HUES48 (cell line): ENCODE data around the gene GJD3.

ENCODE experiments used
- H3K27ac ChIP-seq: one replicate; pipeline ENCODE4 v1.7.0; 2013; ENCODE audit warnings: low read depth, low read length, inconsistent platforms
- H3K27me3 ChIP-seq: 2 replicates; pipeline ENCODE4 v1.6.1; 2013; ENCODE audit warnings: mild to moderate bottlenecking, low read length; ENCODE audit not compliant: control insufficient read depth, insufficient read depth
- H3K36me3 ChIP-seq: 2 replicates; pipeline ENCODE4 v1.6.1; 2013; ENCODE audit warnings: low read length; ENCODE audit not compliant: control insufficient read depth, insufficient read depth
- H3K4me1 ChIP-seq: 2 replicates; pipeline ENCODE4 v1.6.1; 2013; ENCODE audit warnings: mild to moderate bottlenecking, low read length; ENCODE audit not compliant: control insufficient read depth, insufficient read depth
- H3K4me3 ChIP-seq: 2 replicates; pipeline ENCODE4 v1.5.1; 2013; ENCODE audit warnings: mild to moderate bottlenecking, low read depth, low read length
- H3K9ac ChIP-seq: 2 replicates; pipeline ENCODE4 v1.6.1; 2013; ENCODE audit warnings: mild to moderate bottlenecking, low read depth, low read length, moderate library complexity
- H3K9me3 ChIP-seq: 2 replicates; pipeline ENCODE4 v1.6.1; 2013; ENCODE audit warnings: low read length; ENCODE audit not compliant: control insufficient read depth, insufficient read depth

Gene GJD3

DNA sequence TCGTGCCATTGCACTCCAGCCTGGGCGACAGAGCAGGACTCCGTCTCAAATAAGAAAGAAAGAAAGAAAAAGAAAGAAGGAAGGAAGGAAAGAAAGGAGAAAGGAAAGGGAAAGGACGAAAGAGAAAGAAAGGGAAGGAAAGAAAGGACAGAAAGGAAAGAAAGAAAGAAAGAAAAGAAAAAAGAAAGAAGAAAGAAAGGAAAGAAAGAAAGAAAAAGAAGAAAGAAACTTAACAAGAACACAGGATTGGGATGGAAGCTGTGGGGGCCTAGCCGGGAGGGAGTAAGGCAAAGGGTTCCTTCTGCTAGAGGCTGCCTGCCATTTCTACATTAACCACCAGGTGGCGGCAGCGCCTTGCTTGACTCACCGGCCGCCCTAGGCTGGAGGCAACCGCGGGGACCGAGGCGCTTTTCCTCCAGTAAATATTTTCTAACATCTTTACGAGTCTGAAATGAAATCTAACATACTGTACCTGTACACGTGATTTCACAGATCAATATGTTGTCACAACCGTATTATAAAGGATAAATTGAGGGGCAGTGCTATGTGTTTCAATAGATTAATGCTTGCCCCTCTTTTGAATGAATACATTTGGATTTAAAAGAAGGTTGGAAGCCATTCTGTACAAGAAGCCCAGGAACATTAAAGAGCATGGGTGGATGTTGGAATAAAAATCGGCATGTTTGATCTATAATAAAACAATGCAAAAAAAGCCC is 6.1 kb downstream of the GJD3 start:
- no peak overlapping the region for H3K4me3 ChIP-seq
- H3K36me3 ChIP-seq = no peaks in the 10 kb centered on the region; the same call in 1 of the 2 replicates
- peaks cover 18% of the 10 kb centered on the region for H3K4me1 ChIP-seq
- no peak overlapping the region for H3K27ac ChIP-seq
- no peak overlapping the region for H3K9ac ChIP-seq
- peaks cover 30% of the 10 kb centered on the region for H3K27me3 ChIP-seq
- no peaks in the 10 kb centered on the region for H3K9me3 ChIP-seq

DNA sequence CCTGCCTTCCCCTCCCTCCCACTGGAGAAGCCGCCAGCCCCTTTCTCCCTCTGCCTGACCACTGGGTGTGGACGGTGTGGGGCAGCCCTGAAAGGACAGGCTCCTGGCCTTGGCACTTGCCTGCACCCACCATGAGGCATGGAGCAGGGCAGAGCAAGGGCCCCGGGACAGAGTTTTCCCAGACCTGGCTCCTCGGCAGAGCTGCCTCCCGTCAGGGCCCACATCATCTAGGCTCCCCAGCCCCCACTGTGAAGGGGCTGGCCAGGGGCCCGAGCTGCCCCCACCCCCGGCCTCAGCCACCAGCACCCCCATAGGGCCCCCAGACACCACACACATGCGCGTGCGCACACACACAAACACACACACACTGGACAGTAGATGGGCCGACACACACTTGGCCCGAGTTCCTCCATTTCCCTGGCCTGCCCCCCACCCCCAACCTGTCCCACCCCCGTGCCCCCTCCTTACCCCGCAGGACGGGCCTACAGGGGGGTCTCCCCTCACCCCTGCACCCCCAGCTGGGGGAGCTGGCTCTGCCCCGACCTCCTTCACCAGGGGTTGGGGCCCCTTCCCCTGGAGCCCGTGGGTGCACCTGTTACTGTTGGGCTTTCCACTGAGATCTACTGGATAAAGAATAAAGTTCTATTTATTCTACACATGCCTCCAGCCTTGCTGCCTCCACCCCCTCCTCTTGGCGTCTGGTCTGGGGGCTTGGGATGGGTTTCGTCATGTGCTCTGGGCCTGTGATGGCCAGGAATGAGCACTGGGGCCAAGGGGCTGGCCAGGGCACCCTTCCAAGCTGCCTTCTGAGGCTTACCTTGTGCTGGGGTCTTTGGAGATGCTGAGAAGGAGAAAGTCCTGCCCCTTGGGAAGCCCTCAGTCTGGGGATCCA is 7.3 kb downstream of the GJD3 start:
- Histone ChIP-seq H3K9ac (no peak overlapping the region), H3K4me1 (peaks cover 17% of the 10 kb centered on the region), H3K36me3 (peaks cover 6% of the 10 kb centered on the region), H3K4me3 (no peak overlapping the region), H3K9me3 (no peaks in the 10 kb centered on the region), H3K27ac (no peak overlapping the region), H3K27me3 (peaks cover 18% of the 10 kb centered on the region)

DNA sequence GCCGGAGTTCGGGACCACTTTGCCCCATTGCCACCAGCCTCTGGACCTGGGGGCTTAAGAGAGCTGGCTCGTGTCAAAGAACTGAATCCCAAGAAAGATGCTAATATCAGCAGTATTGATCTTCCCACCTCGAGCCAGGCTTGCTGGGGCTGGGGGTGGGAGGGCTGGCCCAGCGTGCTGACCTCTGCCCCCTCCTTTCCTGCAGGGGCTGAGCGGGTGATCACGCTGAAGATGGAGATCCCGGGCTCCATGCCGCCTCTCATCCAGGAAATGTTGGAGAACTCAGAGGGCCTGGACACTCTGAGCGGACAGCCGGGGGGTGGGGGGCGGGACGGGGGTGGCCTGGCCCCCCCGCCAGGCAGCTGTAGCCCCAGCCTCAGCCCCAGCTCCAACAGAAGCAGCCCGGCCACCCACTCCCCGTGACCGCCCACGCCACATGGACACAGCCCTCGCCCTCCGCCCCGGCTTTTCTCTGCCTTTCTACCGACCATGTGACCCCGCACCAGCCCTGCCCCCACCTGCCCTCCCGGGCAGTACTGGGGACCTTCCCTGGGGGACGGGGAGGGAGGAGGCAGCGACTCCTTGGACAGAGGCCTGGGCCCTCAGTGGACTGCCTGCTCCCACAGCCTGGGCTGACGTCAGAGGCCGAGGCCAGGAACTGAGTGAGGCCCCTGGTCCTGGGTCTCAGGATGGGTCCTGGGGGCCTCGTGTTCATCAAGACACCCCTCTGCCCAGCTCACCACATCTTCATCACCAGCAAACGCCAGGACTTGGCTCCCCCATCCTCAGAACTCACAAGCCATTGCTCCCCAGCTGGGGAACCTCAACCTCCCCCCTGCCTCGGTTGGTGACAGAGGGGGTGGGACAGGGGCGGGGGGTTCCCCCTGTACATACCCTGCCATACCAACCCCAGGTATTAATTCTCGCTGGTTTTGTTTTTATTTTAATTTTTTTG is 8.5 kb downstream of the GJD3 start:
- Histone ChIP-seq H3K4me1 (peaks cover 13% of the 10 kb centered on the region), H3K9ac (no peak overlapping the region)

DNA sequence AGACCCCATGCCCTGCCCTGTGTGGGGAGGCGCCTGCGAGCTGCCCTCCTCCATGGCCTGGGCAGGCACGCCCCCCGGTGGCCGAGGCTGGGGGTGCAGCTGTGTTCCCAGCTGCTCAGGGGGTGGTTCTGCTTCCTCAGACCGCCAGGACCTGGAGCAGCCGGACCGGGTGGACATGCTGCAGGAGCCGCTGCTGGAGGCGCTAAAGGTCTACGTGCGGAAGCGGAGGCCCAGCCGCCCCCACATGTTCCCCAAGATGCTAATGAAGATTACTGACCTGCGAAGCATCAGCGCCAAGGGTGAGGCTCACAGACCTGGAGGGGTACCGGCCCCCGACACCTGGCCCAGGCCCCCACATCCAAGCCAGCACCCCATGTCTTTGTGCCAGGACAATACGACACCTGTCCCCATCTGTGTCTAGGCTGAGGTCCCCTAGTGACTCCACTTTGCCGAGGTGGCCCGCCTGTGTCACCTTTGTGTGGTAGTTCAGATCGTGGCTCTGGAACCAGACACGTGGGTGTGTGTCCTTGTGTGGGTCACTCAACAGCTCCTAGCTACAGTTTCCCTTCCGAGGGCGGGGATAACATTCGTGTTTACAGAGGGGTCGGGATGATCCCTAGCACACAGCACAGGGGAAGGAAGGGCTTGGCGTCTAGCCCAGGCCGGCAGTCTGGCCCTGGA is 9.3 kb downstream of the GJD3 start:
- Histone ChIP-seq H3K36me3 (peaks cover 12% of the 10 kb centered on the region), H3K9ac (no peak overlapping the region), H3K27ac (no peak overlapping the region), H3K4me1 (peaks cover 19% of the 10 kb centered on the region), H3K9me3 (no peaks in the 10 kb centered on the region), H3K27me3 (no peaks in the 10 kb centered on the region), H3K4me3 (no peak overlapping the region)

More for the DNA sequence above, 8.5 kb downstream of the GJD3 start:
- H3K27me3 ChIP-seq = peaks cover 7% of the 10 kb centered on the region
- H3K27ac ChIP-seq = no peak overlapping the region
- no peaks in the 10 kb centered on the region for H3K9me3 ChIP-seq
- H3K36me3 ChIP-seq = peaks cover 12% of the 10 kb centered on the region
- no peak overlapping the region for H3K4me3 ChIP-seq

DNA sequence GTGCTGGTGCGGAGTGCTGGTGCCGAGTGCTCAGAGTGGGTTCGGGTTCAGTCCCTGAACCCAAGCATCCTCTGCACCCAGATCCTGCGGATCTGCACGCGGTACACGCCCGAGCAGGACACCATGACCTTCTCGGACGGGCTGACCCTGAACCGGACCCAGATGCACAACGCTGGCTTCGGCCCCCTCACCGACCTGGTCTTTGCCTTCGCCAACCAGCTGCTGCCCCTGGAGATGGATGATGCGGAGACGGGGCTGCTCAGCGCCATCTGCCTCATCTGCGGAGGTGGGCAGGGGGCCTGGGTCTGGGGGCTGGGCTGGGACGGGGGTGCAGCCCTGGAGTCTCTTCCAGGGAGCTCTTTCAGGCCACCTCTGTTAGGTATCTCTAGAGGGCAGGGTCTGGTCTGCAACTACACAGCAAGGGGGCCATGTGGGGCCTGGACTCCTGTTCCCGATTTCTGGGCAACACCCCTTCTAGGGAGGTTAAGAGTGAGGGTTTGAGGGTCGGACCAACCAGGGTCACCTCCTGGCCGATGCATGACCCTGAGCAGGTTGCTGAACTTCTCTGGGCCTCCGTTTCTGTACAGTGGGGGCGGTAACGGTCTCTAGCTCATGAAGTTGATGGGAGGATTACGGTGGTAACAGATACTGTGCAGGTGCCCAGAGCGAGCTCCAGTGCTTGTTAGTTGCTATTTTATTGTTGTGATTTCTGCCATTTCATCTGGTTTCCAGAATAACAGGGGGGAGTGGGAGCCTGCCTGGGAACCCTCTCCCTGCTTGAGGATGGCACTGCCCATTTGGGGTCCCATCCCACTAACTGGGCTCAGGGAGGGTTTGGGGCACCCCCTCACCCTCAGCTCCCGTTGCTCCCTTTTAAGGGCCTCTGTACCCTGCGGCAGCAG is 10.1 kb downstream of the GJD3 start:
- Histone ChIP-seq H3K36me3 (peaks cover 19% of the 10 kb centered on the region), H3K27ac (no peak overlapping the region), H3K9ac (no peak overlapping the region), H3K4me3 (no peak overlapping the region), H3K4me1 (peaks cover 24% of the 10 kb centered on the region), H3K9me3 (no peaks in the 10 kb centered on the region), H3K27me3 (peaks cover 6% of the 10 kb centered on the region)

DNA sequence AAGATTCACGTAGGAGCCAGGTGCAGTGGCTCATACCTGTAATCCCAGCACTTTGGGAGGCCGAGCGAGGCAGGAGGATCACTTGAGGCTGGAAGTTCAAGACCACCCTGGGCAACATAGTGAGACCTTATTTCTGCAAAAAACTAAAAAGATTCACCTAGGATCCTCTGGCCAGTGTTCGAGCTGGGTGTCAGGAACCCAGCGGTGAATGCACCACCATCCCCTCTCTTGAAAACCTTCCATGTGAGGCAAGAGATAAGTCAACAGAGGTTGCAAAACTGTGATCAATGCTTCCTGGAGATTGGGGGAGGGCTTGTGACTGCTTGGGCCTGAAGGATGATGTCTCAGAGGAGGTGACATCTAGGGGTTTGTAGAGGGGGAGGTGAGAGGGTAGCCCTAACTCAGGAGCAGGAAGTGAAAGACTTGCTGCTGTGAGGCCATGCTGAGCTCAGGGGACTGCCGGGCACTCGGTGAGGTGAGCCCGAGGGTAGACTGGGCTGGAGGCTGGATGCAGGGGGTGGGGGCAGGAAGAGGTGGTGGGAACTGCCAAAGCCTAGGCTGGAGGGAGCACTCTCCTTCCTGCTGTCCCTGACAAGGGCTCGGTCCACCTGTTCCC is 11.7 kb downstream of the GJD3 start:
- Histone ChIP-seq H3K4me3 (no peak overlapping the region), H3K36me3 (peaks cover 22% of the 10 kb centered on the region), H3K9ac (no peak overlapping the region), H3K9me3 (no peaks in the 10 kb centered on the region), H3K4me1 (peaks cover 29% of the 10 kb centered on the region), H3K27me3 (peaks cover 21% of the 10 kb centered on the region), H3K27ac (no peak overlapping the region)

DNA sequence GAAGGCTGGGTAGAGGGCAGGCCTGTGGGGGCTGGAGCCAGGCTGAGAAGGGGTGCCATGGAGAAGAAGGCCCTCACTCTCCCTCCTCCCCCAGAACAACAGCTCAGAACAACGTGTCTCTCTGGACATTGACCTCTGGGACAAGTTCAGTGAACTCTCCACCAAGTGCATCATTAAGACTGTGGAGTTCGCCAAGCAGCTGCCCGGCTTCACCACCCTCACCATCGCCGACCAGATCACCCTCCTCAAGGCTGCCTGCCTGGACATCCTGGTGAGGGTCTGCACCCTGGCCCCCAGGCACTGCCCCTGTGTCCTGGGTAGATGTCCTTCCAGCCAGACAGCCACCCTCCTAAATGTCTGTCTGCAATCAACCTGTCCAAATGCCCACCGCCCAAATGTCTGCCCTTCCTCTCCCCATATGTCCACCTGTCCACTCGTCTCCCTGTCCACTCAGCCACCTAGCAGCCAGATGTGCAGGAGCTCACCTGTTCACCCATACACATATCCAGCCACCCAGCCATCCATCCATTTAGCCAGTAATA is 12.2 kb downstream of the GJD3 start:
- Histone ChIP-seq H3K9ac (no peak overlapping the region), H3K4me1 (peaks cover 34% of the 10 kb centered on the region), H3K27ac (no peak overlapping the region)

DNA sequence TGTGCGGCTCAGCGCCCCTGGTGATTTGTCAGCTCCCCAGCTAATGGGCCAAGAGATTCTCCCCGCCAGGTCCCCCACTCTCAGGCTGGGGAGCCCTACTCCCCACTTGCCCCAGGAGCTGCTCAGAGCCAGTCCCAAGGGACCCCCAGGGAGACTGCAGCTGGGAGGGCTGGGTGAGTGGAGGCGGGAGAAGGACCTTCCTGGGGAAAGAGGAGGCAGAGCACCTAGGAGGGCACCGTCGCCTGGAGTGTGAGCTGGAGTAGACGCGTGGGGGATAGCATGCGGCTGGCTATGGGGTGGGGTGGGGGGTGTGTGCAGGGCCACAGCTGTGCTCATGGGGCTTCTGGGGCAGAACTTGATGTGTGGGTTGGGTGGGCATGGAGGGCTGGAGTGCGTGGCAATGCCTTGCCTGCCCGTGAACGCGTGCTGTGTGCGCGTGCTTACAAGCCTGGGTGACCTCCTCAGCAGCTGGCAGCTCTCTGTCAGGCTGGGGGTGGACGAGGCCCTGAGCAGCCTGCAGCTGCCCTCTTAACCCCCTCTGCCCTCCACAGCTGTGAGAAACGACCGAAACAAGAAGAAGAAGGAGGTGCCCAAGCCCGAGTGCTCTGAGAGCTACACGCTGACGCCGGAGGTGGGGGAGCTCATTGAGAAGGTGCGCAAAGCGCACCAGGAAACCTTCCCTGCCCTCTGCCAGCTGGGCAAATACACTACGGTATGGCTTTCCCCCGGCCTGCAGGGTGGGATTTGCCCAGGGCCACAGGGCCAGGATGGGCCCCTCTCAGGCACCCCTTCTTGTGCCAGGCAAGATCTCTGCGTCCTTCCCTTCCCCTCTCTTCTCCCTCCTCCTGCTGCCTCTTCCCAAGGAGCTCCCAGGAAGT is 12.9 kb downstream of the GJD3 start:
- Histone ChIP-seq H3K27me3 (peaks cover 32% of the 10 kb centered on the region), H3K27ac (no peak overlapping the region), H3K4me1 (peaks cover 41% of the 10 kb centered on the region), H3K9ac (no peak overlapping the region), H3K9me3 (no peaks in the 10 kb centered on the region), H3K36me3 (peaks cover 22% of the 10 kb centered on the region), H3K4me3 (no peak overlapping the region)

More for the DNA sequence above, 12.2 kb downstream of the GJD3 start:
- peaks cover 22% of the 10 kb centered on the region for H3K36me3 ChIP-seq
- no peak overlapping the region for H3K4me3 ChIP-seq
- H3K27me3 ChIP-seq = peaks cover 25% of the 10 kb centered on the region
- no peaks in the 10 kb centered on the region for H3K9me3 ChIP-seq
